Heart left ventricle (tissue), 16 donors: ENCODE measurements around the gene NDST3. TPM values are rescaled to one million over a fixed set of nuclear protein-coding genes. Genes with fewer than 3 reads are reported as not detected.

Experiments
- ATAC-seq, 4 donors: fragments of 200-7000 bp; cut with Tn5 transposase; one replicate each; pipeline ENCODE4 v1.9.1; 2020 to 2022; ENCODE audit warnings: moderate library complexity in 4 of 4, mild to moderate bottlenecking in 3 of 4, moderate number of reproducible peaks in 1 of 4
- DNase-seq, 5 donors: peaks; one replicate each; pipeline ENCODE4 v3.0.0-alpha.2; 2020
- H3K27ac ChIP-seq, 12 donors: fragments of 200-600 bp; sonication (generic) in 4 of 12; one replicate each; pipeline versions ENCODE4 v1.5.0 to v1.8.0; 2016 to 2022; ENCODE audit warnings: mild to moderate bottlenecking in 2 of 12
- H3K27me3 ChIP-seq, 9 donors: fragments of 200-600 bp; sonication (generic) in 2 of 9; one replicate each; pipeline versions ENCODE4 v1.5.1 to v1.8.0; 2016 to 2022; ENCODE audit warnings: mild to moderate bottlenecking in 3 of 9
- H3K36me3 ChIP-seq, 9 donors: fragments of 200-600 bp; sonication (generic) in 2 of 9; one replicate each; pipeline versions ENCODE4 v1.5.0 to v1.8.0; 2018 to 2022; ENCODE audit warnings: mild to moderate bottlenecking in 2 of 9
- H3K4me1 ChIP-seq, 12 donors: fragments of 200-600 bp; sonication (generic) in 4 of 12; one replicate each; pipeline versions ENCODE4 v1.5.0 to v1.8.0; 2016 to 2022; ENCODE audit warnings: mild to moderate bottlenecking in 3 of 12
- H3K4me3 ChIP-seq, 12 donors: fragments of 200-600 bp; sonication (generic) in 4 of 12; one replicate each; pipeline versions ENCODE4 v1.5.0 to v1.8.0; 2017 to 2022; ENCODE audit warnings: mild to moderate bottlenecking in 9 of 12, moderate library complexity in 4 of 12
- H3K9me3 ChIP-seq, 12 donors: fragments of 200-600 bp; sonication (generic) in 4 of 12; one replicate each; pipeline versions ENCODE4 v1.5.0 to v1.8.0; 2016 to 2022; ENCODE audit warnings: mild to moderate bottlenecking in 1 of 12
- CTCF ChIP-seq, 12 donors: fragments of 200-600 bp; sonication (generic) in 4 of 12; IDR thresholded peaks; one replicate each; pipeline versions ENCODE4 v1.5.0 to v1.8.0; 2018 to 2022; ENCODE audit warnings: antibody characterized with exemption in 12 of 12, mild to moderate bottlenecking in 5 of 12
- POLR2A ChIP-seq, 2 donors: fragments of 450-650 bp; IDR thresholded peaks; one replicate each; pipeline ENCODE4 v1.6.1; 2017; ENCODE audit warnings: antibody characterized with exemption in 2 of 2, mild to moderate bottlenecking in 2 of 2, moderate library complexity in 2 of 2
- WGBS, 4 donors: extraction: QIAGEN DNeasy Blood & Tissue Kit in 2 of 4; methylation state at CpG; one replicate each; pipeline versions ENCODE4 v1.1.5 to v1.1.7; 2013 to 2018; 5-methylcytosine and 5-hydroxymethylcytosine counted together
- intact Hi-C, 10 donors: fragments of 100-400 bp; cut with DNase I; formaldehyde crosslinking; loops; one replicate each; pipeline versions ENCODE4 v1.11.1 to v1.14.2; 2022
- polyA plus RNA-seq, 2 donors: library from polyadenylated mRNA; stranded (reverse); fragments of 200-250 nt; gene quantifications; one replicate each; pipeline ENCODE4 v1.2.3, GENCODE V29; 2013
- total RNA-seq, 9 donors: library from RNA; depleted of rRNA in 2 of 9; stranded (reverse); fragments of >200 nt in 2 of 9; fragmentation: NEBNext Ultra II Directional in 3 of 9; extraction: Animal tissue kit (Norgen Biotek cat#: 25700) in 3 of 9; gene quantifications; one replicate each; pipeline versions ENCODE4 v1.1.0 to v1.2.4, GENCODE V29; 2016 to 2023
- donor health status: ischemic (EF 13 %, LVEDD 7.1; RV severe dilation, severe dysfunction).
- donor health status: healthy with polysubstance abuse.
- donor health status: DM: no; HTN: yes; CAD: no.
- donor health status: DM: no; HTN: no; CAD: no.
- donor health status: ischemic (EF 25% LVEDD 6.9; RV normal size, moderate dysfunction).
- donor health status: ischemic (EF 25% LVEDD 5.7; RV mildly dilated, moderate dysfunction).
- donor health status: healthy.
- donor health status: DM: yes; HTN: yes; CAD: no.
- donor health status: ischemic (EF 35%, LVEDD 5.7; RV mildly dilated, moderate dysfunction).
- donor health status: nonischemic (EF 11% LVEDD 7.7; RV severe dilation, severe dysfunction).
- donor health status: DM: yes; HTN: yes; CAD: no.
- donor health status: PGD.
- donor health status: ischemic (EF 29% LVEDD 5.4; RV normal size, mild dysfunction).
- donor health status: nonischemic (EF 23%, LVEDD 6.1; RV moderate dilation, normal function).

Gene NDST3
- total and polyA plus RNA-seq, 11 donors, result 0.29 TPM; not detected in 10

- DNase-seq (no peak), ATAC-seq (no peak)
- no peaks in the 10 kb centered on the region for H3K9me3 ChIP-seq
- no peak overlapping the region for H3K27ac ChIP-seq
- no peaks in the 10 kb centered on the region for H3K36me3 ChIP-seq
- no peaks in the 10 kb centered on the region for H3K27me3 ChIP-seq
- intact Hi-C loops, result no loop called here
- TF ChIP-seq POLR2A (IDR thresholded peaks at IDR 0.05), result no peak
- TF ChIP-seq CTCF (IDR thresholded peaks at IDR 0.05), result no peak
- no peaks in the 10 kb centered on the region for H3K4me1 ChIP-seq
- no peak overlapping the region for H3K4me3 ChIP-seq
Measured at GRCh38 chr4:118018381-118019145, 15.7 kb upstream of the NDST3 start.

- intact Hi-C loops, result no loop called here
Measured at GRCh38 chr4:118026806-118027205, 7.5 kb upstream of the NDST3 start.

GRCh38 chr4:118029224-118029623 lies 5.1 kb upstream of the NDST3 start:
- H3K4me1 ChIP-seq, result peaks cover 0 to 12% (median 0%) of the 10 kb centered on the region in 12 donors
- DNase-seq, result no peak
- TF ChIP-seq CTCF (IDR thresholded peaks at IDR 0.05) (no peak), POLR2A (IDR thresholded peaks at IDR 0.05) (no peak)
- no peak for ATAC-seq
- H3K27me3 ChIP-seq, result peaks cover 4 to 31% (median 17%) of the 10 kb centered on the region in 9 donors
- H3K27ac ChIP-seq, result no peak overlapping the region
- H3K9me3 ChIP-seq, result no peaks in the 10 kb centered on the region
- intact Hi-C loops, result no loop called here
- no peaks in the 10 kb centered on the region for H3K36me3 ChIP-seq
- WGBS, 4 donors, result 81 to 90% (median 83%) methylated on average over 1 of the region's 1 CpG
- no peak overlapping the region for H3K4me3 ChIP-seq

More at GRCh38 chr4:118026806-118027205, 7.5 kb upstream of the NDST3 start:
- no peaks in the 10 kb centered on the region for H3K4me1 ChIP-seq
- DNase-seq (no peak), ATAC-seq (no peak)
- TF ChIP-seq POLR2A (IDR thresholded peaks at IDR 0.05), result no peak
- no peak for TF ChIP-seq CTCF (IDR thresholded peaks at IDR 0.05)
- H3K36me3 ChIP-seq, result no peaks in the 10 kb centered on the region
- no peak overlapping the region for H3K4me3 ChIP-seq
- no peak overlapping the region for H3K27ac ChIP-seq
- 53 to 66% (median 60%) methylated on average over 1 of the region's 1 CpG for WGBS, 4 donors
- H3K9me3 ChIP-seq, result no peaks in the 10 kb centered on the region
- peaks cover 0 to 9% (median 0%) of the 10 kb centered on the region in 9 donors for H3K27me3 ChIP-seq

GRCh38 chr4:118032691-118033090 lies 1.6 kb upstream of the NDST3 start:
- peaks cover 4 to 66% (median 39%) of the 10 kb centered on the region in 9 donors for H3K27me3 ChIP-seq
- no peaks in the 10 kb centered on the region for H3K36me3 ChIP-seq
- no peak overlapping the region for H3K27ac ChIP-seq
- peaks cover 0 to 12% (median 0%) of the 10 kb centered on the region in 12 donors for H3K4me1 ChIP-seq
- TF ChIP-seq POLR2A (IDR thresholded peaks at IDR 0.05), result no peak
- TF ChIP-seq CTCF (IDR thresholded peaks at IDR 0.05), result no peak
- WGBS, 4 donors, result 59 to 70% (median 62%) methylated on average over 2 of the region's 2 CpGs
- H3K9me3 ChIP-seq, result no peaks in the 10 kb centered on the region
- no peak for DNase-seq
- H3K4me3 ChIP-seq, result no peak overlapping the region
- intact Hi-C loops, result no loop called here
- no peak for ATAC-seq
